ENCODE measurements around the gene LRRFIP1.
"Not testable (repeated sequence)": the region's sequence is repeated elsewhere in the genome, so short reads cannot be mapped to it uniquely, and the experiment has no call there.

Gene LRRFIP1

DNA sequence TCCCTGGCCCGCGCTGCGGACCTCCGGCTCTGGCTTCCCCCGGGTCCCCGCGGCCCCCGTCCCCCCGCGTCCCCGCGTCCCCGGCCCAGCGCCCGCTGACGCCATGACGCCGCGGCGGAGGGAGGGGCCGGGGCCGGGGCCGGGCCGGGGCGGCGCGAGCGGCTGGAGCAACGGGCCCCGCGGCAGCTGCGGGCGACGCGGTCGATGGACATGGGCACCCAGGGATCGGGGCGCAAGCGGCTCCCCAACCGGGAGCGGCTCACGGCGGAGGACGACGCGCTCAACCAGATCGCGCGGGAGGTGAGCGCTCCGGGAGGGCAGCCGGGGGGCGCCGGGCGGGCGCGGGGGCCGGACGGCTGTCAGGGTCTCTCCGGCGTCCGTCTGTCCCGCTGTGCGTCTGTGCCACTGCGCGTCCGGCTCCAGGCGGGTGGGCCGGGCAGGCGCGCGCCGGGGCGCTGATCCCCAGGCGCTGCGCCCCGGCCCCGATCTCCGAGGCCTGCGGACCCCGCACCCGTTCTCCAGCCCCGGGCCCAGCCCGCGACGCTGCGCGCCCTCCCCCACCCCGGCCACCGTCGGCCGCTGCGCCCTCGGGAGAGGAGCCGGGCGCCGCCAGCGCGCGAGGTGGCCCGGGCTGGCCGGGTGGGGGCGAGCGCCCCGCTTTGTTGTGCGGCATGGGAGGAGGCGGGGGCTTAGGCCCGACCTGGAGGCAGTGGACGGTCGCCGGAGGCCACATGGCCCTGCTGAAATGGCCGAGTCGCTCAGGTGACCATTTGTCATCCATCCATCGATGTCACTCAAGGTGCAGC, at the start of gene LRRFIP1:
TSS of gene LRRFIP1 (plus strand) at position 147 of the 806 bp plus-strand sequence. CDS start at position 205, 58 bp downstream.
- peak; percentile 39 for DNase-seq

GRCh38 chr2:237577956-237578870, 49.2 kb upstream of the LRRFIP1 start:
- no peak for DNase-seq

DNA sequence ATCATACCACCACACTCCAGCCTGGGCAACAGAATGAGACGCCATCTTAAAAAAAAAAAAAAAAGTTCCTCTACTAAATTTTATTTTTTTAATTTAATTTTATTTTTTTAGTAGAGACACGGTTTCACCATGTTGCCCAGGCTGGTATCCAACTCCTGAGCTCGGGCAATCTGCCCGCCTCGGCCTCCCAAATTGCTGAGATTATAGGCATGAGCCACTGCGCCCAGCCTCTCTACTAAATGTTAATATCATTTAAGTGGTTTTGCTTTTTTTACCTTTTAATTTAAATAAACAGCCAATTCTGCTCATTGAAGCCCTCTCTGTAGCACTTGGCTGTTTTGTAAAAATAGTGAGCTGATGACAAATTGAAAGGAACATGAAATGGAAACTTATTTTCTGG, 46.1 kb upstream of the LRRFIP1 start:
- no peak for DNase-seq

DNA sequence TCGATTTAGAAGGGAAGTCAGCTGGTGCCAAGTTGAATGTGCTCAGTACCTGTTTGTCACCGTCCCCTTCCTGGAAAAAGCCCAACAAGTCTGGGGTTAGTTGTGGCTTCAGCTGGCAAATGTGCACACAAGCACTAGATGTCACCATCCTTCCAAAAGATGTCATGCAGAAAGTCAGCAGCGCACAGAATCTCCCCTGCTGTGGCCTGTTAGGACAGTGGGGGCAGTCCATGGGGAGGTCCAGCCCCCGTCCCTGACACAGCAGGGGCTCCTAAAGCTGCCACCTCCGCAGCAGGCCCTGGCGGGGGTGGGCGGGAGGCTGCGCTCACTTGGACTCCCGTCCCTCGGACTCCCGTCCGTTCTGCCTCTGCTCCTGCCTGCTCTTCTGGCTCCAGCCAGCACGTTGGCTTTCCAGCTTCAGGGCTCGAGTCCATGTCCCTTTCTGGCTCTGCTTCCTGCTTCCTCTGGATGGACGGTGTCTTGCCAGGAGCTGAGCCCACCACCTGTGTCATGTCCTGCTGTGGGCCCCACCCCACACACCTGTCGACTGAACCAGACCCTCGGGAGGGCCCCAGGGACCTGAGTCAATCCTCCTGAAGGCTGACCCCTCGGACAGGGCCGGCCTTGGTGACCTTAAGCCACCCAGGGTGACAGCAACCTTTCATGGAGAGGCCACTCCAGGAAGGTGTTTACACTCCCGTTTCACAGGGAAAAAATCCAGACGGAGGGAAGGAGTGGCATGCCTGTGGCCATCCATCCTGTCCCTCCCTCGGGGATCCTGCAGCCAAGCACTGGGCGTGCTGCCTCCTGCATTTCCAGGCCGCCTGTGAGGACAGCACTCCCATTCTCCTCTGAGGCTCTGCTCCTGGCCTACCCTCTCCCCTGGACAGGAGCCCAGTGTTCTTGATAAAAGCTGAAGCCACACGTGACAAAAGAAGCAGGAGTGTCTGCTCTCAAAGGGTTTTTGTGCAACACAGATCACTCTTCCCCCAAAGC, 45.3 kb upstream of the LRRFIP1 start:
- DNase-seq = peak; percentile 44

GRCh38 chr2:237583385-237584295, 43.7 kb upstream of the LRRFIP1 start:
- DNase-seq = no peak

DNA sequence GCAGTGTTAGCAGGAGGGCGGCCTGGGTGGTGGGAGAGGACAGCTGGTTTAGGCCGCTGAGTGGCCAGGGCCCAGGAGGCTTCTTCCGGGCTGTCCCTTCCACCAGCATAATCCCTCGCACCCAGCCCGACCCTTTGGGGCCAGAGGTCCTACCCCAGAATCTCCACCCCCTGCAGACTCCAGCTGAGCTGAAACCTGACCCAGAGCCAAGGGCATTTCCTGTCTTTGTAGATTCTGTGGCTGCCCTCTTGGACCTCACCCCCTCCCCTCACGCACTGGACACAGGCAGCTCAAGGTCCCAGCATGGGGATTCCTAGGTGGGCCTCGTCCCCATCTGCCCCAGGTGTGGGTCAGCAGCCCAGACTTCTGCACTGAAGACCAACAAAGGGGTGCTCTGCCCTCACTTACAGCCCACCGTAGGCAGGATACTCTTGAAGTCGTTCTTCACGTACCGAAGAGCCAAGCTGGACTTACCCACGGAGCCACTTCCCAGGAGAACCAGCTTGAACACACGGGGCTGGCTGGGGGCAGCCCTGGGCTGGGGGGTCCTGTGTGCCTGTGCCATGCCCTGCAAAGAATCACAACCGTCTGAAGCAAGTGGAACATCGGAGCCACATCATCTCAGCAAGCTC, 41.7 kb upstream of the LRRFIP1 start:
- DNase-seq = no peak

GRCh38 chr2:237588044-237588696, 39.2 kb upstream of the LRRFIP1 start:
- DNase-seq = no peak

GRCh38 chr2:237590272-237591140, 36.9 kb upstream of the LRRFIP1 start, which contains the start of gene RAB17:
Gene RAB17 (minus strand): TSS chr2:237590734. CDS start chr2:237586154, 4,580 bp downstream.
- DNase-seq = no peak

DNA sequence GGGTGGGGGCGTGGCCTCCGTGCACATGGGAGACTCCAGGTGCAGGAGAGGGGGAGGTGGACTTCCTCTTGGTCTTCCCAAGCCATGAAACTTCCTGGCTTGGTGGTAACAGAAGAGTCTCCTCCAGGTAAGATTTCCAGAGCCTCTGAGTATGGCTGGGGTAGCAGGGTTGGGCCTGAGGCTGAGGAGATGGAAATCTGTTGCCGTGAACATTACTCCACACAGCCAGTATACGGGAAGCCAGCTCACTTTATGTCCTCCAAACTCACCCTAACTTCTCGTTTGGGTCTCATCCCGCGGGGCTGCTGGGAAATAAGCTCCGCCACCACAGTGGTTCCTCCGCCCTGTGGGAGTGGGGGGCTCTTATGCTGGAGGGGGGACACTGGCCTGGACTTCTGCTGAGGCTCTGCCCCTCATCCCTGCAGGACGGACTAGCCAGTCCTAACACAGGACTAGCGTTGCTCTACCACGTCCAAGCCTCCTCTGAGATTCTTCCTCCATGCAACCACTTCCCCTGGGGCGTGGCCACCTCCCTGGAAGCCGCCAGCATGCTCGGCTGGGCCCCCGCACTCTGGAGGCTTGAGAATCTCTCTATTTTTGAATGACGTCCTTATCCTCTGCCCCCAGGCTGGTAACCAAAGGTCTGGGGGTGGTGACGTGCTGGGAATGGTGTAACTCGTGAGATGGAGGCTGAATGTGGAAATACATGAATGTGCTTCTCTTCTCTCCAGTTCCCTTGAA, 36.1 kb upstream of the LRRFIP1 start:
- DNase-seq = peak; percentile 28

DNA sequence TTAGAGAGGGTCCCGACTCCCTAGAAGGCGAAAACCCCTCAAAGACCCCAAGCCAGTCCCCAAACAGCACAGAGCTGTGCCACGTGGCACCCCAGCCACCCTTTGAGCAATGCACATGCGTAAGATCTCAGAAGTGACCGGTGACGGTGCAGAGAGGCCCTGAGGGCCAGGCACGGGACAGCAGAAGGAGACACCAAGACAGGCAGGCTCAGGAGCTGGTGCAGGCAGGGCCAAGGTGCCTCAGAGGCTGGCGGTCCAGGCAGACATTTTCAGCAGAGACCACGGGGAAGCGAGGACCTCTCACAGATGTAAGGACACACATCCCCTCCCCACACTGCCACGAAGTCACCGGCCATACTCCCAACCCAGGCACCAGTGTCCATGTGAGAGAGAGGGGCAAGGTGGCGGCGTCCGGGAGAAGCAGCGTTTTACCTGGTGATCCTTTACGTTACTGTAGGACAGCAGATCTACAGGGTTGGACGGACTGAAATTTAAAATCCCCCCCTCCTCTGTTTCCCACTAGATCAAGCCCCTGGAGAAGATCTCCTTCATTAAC, 34.9 kb upstream of the LRRFIP1 start:
- no peak for DNase-seq

- DNase-seq = no peak
These were observed 34.4 kb upstream of the LRRFIP1 start for GRCh38 chr2:237593036-237593435.

GRCh38 chr2:237593596-237594320, 33.6 kb upstream of the LRRFIP1 start:
- DNase-seq = no peak

- no peak for DNase-seq
These were observed 32.9 kb upstream of the LRRFIP1 start for GRCh38 chr2:237594514-237594871.

DNA sequence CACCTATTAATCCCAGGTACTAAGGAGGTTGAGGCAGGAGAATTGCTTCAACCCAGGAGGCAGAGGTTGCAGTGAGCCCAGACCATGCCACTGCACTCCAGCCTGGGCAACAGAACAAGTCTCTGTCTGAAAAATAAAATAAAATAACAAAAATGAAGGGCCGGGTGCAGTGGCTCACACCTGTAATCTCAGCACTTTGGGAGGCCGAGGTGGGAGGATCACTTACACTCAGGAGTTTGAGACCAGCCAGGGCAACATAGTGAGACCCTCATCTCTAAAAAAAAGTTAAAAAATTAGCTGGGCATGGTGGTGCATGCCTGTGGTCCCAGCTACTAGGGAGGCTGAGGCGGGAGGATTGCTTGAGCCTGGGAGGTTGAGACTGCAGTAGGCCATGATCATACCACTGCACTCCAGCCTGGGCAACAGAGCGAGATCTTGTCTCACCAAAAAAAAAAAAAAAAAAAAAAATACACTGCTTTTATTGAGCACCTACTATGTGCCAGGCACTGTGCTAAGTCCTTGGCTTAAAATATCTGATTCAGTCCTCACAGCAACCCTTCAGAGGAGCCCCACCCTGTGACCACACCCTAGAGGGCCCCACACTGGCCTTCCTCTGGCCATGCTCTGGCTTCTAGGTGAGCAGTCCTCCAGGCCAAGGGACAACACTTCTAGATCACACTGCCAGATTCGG, 31.4 kb upstream of the LRRFIP1 start:
- not testable (repeated sequence) for DNase-seq

GRCh38 chr2:237596520-237597195, 30.7 kb upstream of the LRRFIP1 start:
- no peak for DNase-seq

Measured in CD4-positive, alpha-beta T cell treated with Interleukin-17A for 4 hours (primary cell).